Measurements from ENCODE around the gene CEACAM1.

DNA sequence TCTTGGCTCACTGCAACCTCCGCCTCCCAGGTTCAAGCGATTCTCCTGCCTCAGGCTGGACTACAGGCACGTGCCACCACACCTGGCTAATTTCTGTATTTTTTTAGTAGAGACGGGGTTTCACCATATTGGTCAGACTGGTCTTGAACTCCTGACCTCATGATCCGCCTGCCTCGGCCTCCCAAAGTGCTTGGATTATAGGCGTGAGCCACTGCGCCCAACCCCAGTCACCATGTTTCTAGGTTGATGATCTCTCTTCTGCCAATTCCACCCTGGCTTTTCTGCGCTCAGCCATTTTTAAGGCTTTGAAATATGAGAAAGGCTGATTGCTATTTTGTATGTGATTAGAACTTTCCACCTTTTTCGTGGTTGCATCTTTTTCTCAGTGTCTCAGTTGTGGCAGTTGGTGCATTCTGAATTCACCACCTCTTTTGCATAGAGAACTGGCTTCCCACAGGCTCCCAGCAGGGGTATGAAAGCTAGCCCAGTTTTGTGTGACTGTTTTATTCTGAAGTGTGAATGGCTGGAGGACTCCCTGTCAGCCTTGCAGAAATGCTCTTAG is 15.5 kb downstream of the CEACAM1 start:
- TF ChIP-seq POLR2A (IDR thresholded peaks at IDR 0.05) (no peak), CTCF (IDR thresholded peaks at IDR 0.05) (no peak)
